Measurements from ENCODE around the gene THSD7B.

The THSD7B gene

DNA sequence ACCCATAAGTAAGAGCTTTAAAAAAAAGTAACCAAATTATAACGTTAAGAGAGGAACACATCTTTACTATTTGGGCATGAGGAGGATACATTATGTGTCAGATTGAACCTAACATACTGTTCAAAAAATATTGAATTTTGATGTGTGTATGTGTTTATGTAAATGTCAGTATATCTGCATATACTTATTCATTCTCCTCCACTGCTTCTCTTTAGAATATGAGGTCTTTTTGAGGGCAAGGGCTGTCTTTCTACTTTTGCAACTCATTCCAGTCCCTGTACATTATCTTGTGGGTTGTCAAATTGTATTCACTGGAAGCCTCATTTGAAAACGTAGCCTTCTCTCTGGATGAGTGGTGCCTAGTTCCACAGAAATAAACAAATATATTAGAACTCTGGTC, 689.5 kb downstream of the THSD7B start:
- peaks cover 12% of the 10 kb centered on the region for H3K9me3 Mint-ChIP-seq
- no peak overlapping the region for H3K27ac Mint-ChIP-seq (ENCODE audit: low read depth)
- DNase-seq (ENCODE audit: low spot score in 2 of 2), result no peak
- H3K27me3 Mint-ChIP-seq, result no peaks in the 10 kb centered on the region
- H3K4me3 Mint-ChIP-seq, result no peak overlapping the region
- no peak for ATAC-seq (replicated peaks; ENCODE audit: extremely low read depth, poor library complexity, severe bottlenecking)
- H3K36me3 Mint-ChIP-seq (ENCODE audit: insufficient read depth), result no peaks in the 10 kb centered on the region
- no peaks in the 10 kb centered on the region for H3K4me1 Mint-ChIP-seq

DNA sequence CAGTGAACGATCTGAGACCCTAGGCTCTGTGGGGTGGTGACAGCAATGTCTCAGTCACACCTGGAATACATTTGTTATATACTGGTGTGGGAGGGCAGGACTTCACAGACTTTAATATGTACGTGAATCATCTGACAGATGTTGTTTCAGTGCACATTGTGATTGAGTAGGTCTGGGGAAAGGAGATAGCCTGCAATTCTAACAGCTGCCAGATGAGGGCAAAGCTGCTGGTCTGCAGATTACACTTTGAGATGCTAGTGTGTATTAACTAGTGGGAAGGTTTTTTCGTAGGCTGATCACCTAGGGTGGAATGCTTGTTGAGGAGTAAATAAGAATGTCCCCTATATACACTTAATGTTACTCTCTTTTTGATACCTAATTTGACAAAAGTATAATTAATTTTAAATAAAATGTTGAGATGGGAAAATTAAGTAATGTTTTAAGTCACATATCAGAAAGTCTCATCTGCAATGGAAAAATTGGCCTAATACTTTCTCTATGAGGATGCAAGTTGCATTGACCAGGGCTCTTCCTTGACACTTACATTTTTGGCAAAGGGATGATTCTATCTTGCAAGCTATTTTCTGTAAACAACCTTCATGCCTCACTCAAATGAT, 702.0 kb downstream of the THSD7B start:
- ATAC-seq (replicated peaks; ENCODE audit: extremely low read depth, poor library complexity, severe bottlenecking), result no peak
- Mint-ChIP-seq H3K27me3 (no peaks in the 10 kb centered on the region), H3K4me3 (no peak overlapping the region), H3K27ac (ENCODE audit: low read depth) (no peak overlapping the region), H3K9me3 (peaks cover 5% of the 10 kb centered on the region), H3K36me3 (ENCODE audit: insufficient read depth) (no peaks in the 10 kb centered on the region), H3K4me1 (no peaks in the 10 kb centered on the region)
- DNase-seq (ENCODE audit: low spot score in 2 of 2), result no peak

DNA sequence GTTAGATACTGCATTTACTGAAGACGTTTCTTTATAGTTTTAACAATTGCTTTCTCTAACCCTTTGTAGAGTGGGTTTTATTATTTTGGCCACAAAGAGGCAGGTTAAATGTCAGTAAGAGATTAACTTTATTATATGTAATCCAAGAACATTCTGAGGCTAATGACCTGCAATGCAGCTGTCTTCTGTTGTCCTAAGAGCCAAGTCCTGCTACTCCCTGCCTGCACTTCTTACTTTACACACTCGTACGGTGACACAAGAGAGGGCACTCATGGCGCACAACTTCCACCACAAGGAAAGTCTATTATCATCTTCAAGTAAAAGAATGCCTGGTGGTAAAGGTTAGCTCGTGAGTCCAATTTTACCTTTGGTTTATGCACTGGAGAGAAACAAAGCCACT, 727.9 kb downstream of the THSD7B start:
- Mint-ChIP-seq H3K4me3 (no peak overlapping the region), H3K27me3 (no peaks in the 10 kb centered on the region), H3K9me3 (peaks cover 10% of the 10 kb centered on the region), H3K4me1 (no peaks in the 10 kb centered on the region), H3K27ac (ENCODE audit: low read depth) (no peak overlapping the region), H3K36me3 (ENCODE audit: insufficient read depth) (no peaks in the 10 kb centered on the region)
- DNase-seq (ENCODE audit: low spot score in 2 of 2) (no peak), ATAC-seq (replicated peaks; ENCODE audit: extremely low read depth, poor library complexity, severe bottlenecking) (no peak)

DNA sequence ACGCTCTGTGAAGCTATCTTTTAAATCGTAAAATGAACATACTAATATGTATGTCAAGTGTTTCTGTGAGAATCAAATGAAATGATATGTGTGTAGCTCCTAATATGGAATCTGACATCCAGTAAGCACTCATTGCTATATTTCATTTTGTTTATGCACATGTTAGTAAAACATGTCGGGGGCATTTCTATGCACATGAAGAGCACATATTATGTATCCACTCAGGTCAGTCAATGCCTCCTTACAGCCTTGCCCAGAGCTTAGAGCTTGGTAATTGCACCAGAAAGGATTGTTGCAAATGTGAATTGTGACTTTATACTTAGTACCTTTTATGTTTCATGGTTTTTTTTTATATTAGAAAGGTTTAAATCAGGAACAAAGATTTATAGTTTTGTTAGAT, 735.3 kb downstream of the THSD7B start:
- Mint-ChIP-seq H3K27me3 (no peaks in the 10 kb centered on the region), H3K27ac (ENCODE audit: low read depth) (no peak overlapping the region), H3K4me1 (no peaks in the 10 kb centered on the region), H3K4me3 (no peak overlapping the region), H3K36me3 (ENCODE audit: insufficient read depth) (no peaks in the 10 kb centered on the region), H3K9me3 (peaks cover 7% of the 10 kb centered on the region)
- ATAC-seq (replicated peaks; ENCODE audit: extremely low read depth, poor library complexity, severe bottlenecking), result no peak
- no peak for DNase-seq (ENCODE audit: low spot score in 2 of 2)

DNA sequence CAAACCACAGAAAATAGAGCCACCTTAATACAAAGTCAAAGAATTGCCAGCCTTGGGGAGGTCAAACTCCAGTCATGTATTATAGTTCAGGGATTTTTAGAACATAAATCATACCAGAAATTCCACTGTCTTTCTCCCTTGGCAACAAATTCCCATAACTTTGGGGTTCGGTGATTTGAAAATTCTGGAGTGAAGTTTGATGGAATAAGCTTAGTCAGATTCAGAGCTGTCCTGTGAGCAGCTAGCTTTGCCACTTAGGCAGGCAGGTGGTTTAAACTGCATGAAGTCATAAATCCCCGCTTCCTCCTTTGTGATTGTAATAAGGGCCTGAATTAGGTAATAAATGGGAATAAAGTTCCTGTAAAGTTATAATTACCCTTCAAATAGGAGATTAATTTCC, 741.9 kb downstream of the THSD7B start:
- ATAC-seq (replicated peaks; ENCODE audit: extremely low read depth, poor library complexity, severe bottlenecking), result no peak
- Mint-ChIP-seq H3K27ac (ENCODE audit: low read depth) (no peak overlapping the region), H3K9me3 (peaks cover 7% of the 10 kb centered on the region), H3K27me3 (no peaks in the 10 kb centered on the region), H3K36me3 (ENCODE audit: insufficient read depth) (no peaks in the 10 kb centered on the region), H3K4me3 (no peak overlapping the region), H3K4me1 (no peaks in the 10 kb centered on the region)
- no peak for DNase-seq (ENCODE audit: low spot score in 2 of 2)

DNA sequence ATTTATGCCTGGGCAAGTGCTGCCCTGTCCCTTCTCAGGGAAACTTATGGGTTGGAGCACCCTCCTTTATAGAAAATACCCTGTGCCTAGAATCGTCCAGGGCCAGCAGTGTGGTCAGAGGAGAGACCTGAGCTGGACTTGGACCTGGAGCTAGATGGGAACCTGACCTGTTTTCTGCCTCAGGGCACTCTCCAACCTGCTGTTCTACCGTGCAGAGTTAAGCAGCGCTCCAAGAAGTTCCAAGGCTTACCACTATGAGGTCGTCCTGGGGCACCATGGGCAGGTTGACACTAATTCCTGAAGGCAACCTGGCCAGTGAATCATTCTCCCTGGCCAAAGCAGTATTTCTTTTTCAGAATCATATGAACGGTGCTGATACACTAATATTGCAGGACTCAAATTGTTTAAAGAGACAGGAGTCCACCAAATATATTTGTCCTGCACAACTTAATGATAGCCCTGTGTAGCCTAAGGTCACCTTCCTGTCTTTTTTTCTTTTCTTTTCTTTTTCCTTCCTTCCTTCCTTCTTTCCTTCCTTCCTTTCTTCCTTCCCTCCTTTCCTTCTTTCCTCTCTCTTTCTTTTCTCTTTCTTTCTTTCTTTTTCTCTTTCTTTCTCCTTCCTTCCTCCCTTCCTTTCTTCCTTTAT, 743.5 kb downstream of the THSD7B start:
- no peaks in the 10 kb centered on the region for H3K27me3 Mint-ChIP-seq
- H3K4me1 Mint-ChIP-seq, result no peaks in the 10 kb centered on the region
- H3K36me3 Mint-ChIP-seq (ENCODE audit: insufficient read depth), result no peaks in the 10 kb centered on the region
- H3K9me3 Mint-ChIP-seq, result peaks cover 8% of the 10 kb centered on the region
- H3K4me3 Mint-ChIP-seq, result no peak overlapping the region
- ATAC-seq (replicated peaks; ENCODE audit: extremely low read depth, poor library complexity, severe bottlenecking), result no peak
- DNase-seq (ENCODE audit: low spot score in 2 of 2), result no peak
- no peak overlapping the region for H3K27ac Mint-ChIP-seq (ENCODE audit: low read depth)

DNA sequence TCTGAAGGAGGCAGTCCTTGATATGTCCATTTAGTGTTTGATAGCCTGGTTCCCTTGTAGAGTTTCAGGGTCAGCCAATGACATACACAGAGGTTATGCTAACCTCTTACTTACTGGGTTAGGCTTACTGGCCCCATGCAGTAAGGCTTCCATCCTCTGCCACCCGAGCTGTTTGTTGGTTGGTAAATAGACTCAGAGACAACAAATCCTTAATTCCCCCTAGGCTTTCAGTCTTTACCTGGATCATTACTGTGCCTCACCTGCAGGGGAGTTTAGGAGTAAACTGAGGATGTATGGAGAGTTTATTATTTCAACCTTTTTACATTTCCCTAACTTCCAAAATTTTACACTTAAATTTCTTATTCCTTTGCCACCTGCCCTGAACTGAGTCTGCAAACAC, 746.2 kb downstream of the THSD7B start:
- no peak overlapping the region for H3K4me3 Mint-ChIP-seq
- ATAC-seq (replicated peaks; ENCODE audit: extremely low read depth, poor library complexity, severe bottlenecking) (no peak), DNase-seq (ENCODE audit: low spot score in 2 of 2) (no peak)
- peaks cover 5% of the 10 kb centered on the region for H3K9me3 Mint-ChIP-seq
- H3K27me3 Mint-ChIP-seq, result no peaks in the 10 kb centered on the region
- H3K36me3 Mint-ChIP-seq (ENCODE audit: insufficient read depth), result no peaks in the 10 kb centered on the region
- no peak overlapping the region for H3K27ac Mint-ChIP-seq (ENCODE audit: low read depth)
- no peaks in the 10 kb centered on the region for H3K4me1 Mint-ChIP-seq

DNA sequence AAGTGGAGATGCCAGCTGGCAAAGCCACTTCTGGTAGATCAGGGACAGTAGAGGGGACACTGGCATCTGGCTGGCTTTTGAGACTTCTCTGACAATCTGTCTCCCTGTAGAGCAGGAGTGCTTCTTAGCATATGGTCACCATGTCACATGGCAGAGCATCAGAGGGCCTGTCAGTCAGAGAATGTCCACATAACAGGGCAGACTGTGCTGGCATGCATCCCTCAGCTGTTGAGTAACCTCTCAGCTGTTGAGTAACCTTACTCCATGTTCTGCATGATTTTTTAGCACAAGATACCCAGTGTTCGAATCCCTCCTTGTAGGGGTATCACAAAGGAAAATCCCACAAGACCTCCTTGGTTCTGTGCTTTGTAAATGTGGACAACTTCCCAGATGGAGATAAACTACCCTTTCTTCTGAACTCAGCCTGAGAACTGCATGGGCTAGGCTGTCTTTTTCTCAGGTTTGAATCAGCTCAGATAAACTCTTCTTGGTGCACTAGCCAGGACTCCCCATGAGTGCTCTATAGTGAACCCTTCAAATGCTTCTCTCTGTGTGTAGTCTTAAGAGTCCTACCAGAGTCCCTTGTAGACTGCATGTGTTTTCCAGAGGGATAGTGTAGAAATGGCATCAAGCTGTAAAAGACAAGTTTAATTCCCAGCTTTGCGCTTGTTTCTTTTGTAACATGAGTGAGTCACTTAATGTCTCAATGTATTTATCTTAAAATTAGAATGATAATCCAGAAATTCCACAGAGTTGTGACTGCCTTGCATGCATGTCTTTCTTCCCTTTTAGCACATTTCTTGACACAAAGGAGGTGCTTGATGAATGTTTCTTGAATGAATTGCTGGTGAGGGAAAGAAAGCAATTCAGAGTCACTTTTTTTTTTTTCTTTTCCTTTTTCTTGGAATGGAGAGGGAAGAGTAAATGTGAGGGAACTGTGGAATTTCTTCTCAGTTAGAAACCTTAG, 756.6 kb downstream of the THSD7B start:
- H3K36me3 Mint-ChIP-seq (ENCODE audit: insufficient read depth), result no peaks in the 10 kb centered on the region
- peaks cover 8% of the 10 kb centered on the region for H3K9me3 Mint-ChIP-seq
- H3K4me1 Mint-ChIP-seq, result no peaks in the 10 kb centered on the region
- H3K4me3 Mint-ChIP-seq, result no peak overlapping the region
- DNase-seq (ENCODE audit: low spot score in 2 of 2), result no peak
- ATAC-seq (replicated peaks; ENCODE audit: extremely low read depth, poor library complexity, severe bottlenecking), result no peak
- no peaks in the 10 kb centered on the region for H3K27me3 Mint-ChIP-seq
- no peak overlapping the region for H3K27ac Mint-ChIP-seq (ENCODE audit: low read depth)

DNA sequence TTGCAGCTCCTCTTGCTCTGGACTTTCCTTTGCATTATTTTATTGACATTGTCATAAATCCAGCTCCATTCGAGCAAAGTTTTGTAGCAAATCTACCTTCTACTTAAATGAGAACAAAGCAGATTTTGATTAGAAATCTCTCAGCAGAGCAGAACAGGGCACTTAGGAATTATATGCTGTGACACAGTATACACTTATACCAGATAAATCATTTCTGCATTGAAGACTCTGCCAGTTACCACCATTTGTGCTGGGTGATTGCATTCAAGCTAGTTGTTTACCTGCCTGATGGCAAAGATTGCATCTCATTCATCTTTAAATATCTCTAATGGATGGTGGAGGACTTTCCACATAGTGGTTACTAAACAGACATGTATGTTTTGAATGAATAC, 757.3 kb downstream of the THSD7B start:
- Mint-ChIP-seq H3K9me3 (peaks cover 12% of the 10 kb centered on the region), H3K4me1 (no peaks in the 10 kb centered on the region), H3K27me3 (no peaks in the 10 kb centered on the region), H3K4me3 (no peak overlapping the region), H3K27ac (ENCODE audit: low read depth) (no peak overlapping the region), H3K36me3 (ENCODE audit: insufficient read depth) (no peaks in the 10 kb centered on the region)
- DNase-seq (ENCODE audit: low spot score in 2 of 2) (no peak), ATAC-seq (replicated peaks; ENCODE audit: extremely low read depth, poor library complexity, severe bottlenecking) (no peak)

DNA sequence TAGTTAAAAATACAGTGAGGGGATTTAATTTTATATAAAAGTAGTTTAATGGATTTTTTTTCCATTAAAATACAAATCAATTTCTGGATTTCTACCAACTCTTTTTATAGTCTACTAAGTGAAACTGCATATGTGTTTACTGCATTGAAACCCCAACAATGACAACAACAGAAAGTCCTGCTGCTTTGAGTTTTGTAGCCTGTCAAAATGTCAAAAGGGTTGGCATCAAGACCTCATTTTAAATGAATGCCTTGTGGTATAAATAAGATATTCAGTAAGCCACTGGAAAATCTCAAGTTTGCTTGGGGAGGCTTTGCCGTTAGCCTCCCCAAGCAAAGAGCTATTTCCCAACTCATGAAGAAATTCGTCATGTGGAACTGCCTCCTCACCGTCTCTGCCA, 758.6 kb downstream of the THSD7B start:
- ATAC-seq (replicated peaks; ENCODE audit: extremely low read depth, poor library complexity, severe bottlenecking) (no peak), DNase-seq (ENCODE audit: low spot score in 2 of 2) (no peak)
- H3K4me3 Mint-ChIP-seq, result no peak overlapping the region
- peaks cover 13% of the 10 kb centered on the region for H3K9me3 Mint-ChIP-seq
- H3K27me3 Mint-ChIP-seq, result no peaks in the 10 kb centered on the region
- no peak overlapping the region for H3K27ac Mint-ChIP-seq (ENCODE audit: low read depth)
- H3K36me3 Mint-ChIP-seq (ENCODE audit: insufficient read depth), result no peaks in the 10 kb centered on the region
- no peaks in the 10 kb centered on the region for H3K4me1 Mint-ChIP-seq

DNA sequence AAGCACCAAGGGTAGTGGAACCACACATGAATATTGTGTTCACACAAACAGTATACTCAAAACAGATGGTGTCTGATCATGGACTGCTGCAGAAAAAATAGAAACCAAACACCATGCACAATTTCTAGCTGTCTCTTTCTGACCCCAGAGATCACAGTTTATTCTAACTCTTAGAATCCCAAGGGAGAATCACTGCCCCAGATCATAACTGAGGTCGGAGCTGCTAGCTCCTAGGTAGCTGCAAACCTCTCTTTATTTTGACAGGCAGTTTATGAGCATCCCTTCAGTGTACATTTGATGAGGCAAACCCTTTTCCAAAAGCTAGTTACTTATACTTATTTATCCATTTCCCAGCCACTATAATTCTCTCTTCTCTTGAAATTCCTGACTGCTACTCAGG, 759.8 kb downstream of the THSD7B start:
- Mint-ChIP-seq H3K27ac (ENCODE audit: low read depth) (no peak overlapping the region), H3K4me1 (no peaks in the 10 kb centered on the region), H3K27me3 (no peaks in the 10 kb centered on the region), H3K4me3 (no peak overlapping the region), H3K36me3 (ENCODE audit: insufficient read depth) (no peaks in the 10 kb centered on the region), H3K9me3 (peaks cover 17% of the 10 kb centered on the region)
- no peak for DNase-seq (ENCODE audit: low spot score in 2 of 2)
- ATAC-seq (replicated peaks; ENCODE audit: extremely low read depth, poor library complexity, severe bottlenecking), result no peak

DNA sequence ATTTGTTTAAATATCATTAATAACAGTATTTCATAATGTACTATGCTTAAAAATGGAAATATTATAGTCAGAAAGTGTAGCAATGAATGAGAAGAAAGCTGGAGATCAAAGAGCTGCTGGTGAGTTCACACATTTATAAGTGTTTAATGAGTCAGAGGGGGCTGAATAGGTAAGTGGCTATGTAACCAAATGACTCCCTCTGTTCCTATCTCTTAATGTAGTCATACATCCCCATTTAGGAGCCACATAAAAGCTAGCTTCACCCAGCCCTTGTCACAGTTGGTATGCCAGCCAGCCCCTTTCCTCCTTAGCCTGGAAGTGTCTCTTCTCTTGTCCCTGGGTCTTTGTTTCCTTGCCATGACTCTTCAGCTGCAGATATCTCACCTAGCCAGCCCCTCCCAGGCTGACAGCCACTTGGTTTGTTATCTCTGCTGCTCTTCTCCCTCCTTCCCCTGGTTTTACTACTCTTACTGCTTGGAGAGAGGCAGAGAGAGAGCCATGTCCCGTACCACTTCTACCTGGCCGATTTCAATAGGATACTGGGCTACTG, 760.4 kb downstream of the THSD7B start:
- Mint-ChIP-seq H3K9me3 (peaks cover 17% of the 10 kb centered on the region), H3K4me1 (no peaks in the 10 kb centered on the region), H3K36me3 (ENCODE audit: insufficient read depth) (no peaks in the 10 kb centered on the region), H3K4me3 (no peak overlapping the region), H3K27me3 (no peaks in the 10 kb centered on the region), H3K27ac (ENCODE audit: low read depth) (no peak overlapping the region)
- DNase-seq (ENCODE audit: low spot score in 2 of 2) (no peak), ATAC-seq (replicated peaks; ENCODE audit: extremely low read depth, poor library complexity, severe bottlenecking) (no peak)

Measured in central memory CD8-positive, alpha-beta T cell (primary cell).